Activated CD8-positive, alpha-beta memory T cell treated with anti-CD3 and anti-CD28 coated beads for 4 hours (primary cell): ENCODE measurements around the gene OR2J1.
"Not testable (repeated sequence)": the region's sequence is repeated elsewhere in the genome, so short reads cannot be mapped to it uniquely, and the experiment has no call there.

Source experiments
- DNase-seq, 2 donors: peaks; one replicate each; pipeline ENCODE4 v3.0.0-alpha.2; 2020; ENCODE audit warnings: low read depth in 2 of 2

The OR2J1 gene

GRCh38 chr6:29099190-29099589 lies at the start of gene OR2J1:
TSS of gene OR2J1 (plus strand) at chr6:29099490. CDS start at chr6:29100943, 1,453 bp downstream.
- DNase-seq, result no peak

DNA sequence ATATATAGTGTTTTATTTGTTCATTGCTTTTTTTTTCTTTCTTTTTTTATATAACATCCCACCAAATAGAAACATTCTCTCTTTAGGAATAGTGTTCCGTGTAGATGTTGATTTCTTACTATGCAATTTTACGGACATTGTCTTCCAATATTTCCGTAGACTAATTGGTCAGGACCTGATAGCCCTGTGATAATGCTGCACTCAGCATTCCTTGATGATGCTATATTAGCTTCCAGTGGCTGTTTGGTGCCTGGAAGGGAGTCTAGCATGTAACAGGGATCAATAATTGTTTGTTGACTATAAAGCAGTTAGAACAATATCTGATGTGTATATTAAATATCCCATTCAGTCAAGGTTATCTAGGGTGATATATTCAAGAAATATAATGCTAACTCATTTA lies 47.6 kb upstream of the OR2J1 start:
- DNase-seq, result no peak

- no peak for DNase-seq
Measured at GRCh38 chr6:29071831-29072723, 27.2 kb upstream of the OR2J1 start.

- DNase-seq, result no peak
Measured at GRCh38 chr6:29079203-29079602, 20.1 kb upstream of the OR2J1 start.

- DNase-seq, result no peak
Measured at GRCh38 chr6:29081312-29081711, 18.0 kb upstream of the OR2J1 start.

- no peak for DNase-seq
Measured at GRCh38 chr6:29082457-29082856, 16.8 kb upstream of the OR2J1 start.

DNA sequence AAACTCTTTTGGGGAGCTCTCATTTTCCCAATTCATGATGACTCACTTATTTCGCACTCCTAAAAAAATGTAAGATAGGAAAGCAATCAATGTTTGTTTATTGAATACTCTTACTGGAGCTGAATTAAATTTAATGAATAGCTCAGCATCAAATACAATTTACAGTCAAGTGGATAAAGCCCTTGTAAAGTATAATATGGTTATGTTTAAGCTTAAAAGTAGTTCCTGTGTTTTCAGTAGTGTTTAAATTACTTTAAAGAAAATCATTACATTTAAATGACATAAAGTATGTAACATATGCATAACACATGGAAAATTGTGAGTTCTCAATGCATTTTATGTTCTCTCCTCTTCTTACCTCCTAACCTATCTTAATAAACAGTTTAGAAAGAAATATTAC lies 12.1 kb upstream of the OR2J1 start, which contains the start of gene OR2B3:
Gene OR2B3, minus strand, starts transcription at position 101 of the 400 bp plus-strand sequence. Its CDS starts 65 bp downstream, at position 36.
- DNase-seq, result no peak

- no peak for DNase-seq
Measured at GRCh38 chr6:29092957-29093356, 6.3 kb upstream of the OR2J1 start.

- no peak for DNase-seq
Measured at GRCh38 chr6:29097803-29098202, 1.5 kb upstream of the OR2J1 start.

GRCh38 chr6:29107758-29108157 lies 8.5 kb downstream of the OR2J1 start, which contains the start of gene OR2J3:
TSS of gene OR2J3 (plus strand) at chr6:29108058. CDS start at chr6:29111891, 3,833 bp downstream.
- DNase-seq, result no peak

DNA sequence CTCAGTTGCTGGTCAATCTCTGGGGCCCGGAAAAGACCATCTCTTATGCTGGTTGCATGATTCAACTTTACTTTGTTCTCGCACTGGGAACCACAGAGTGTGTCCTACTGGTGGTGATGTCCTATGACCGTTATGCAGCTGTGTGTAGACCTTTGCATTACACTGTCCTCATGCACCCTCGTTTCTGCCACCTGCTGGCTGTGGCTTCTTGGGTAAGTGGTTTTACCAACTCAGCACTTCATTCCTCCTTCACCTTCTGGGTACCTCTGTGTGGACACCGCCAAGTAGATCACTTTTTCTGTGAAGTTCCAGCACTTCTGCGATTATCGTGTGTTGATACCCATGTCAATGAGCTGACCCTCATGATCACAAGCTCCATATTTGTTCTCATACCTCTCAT lies 12.8 kb downstream of the OR2J1 start:
- no peak for DNase-seq

GRCh38 chr6:29114964-29115363 lies 15.7 kb downstream of the OR2J1 start:
- DNase-seq, result not testable (repeated sequence)

DNA sequence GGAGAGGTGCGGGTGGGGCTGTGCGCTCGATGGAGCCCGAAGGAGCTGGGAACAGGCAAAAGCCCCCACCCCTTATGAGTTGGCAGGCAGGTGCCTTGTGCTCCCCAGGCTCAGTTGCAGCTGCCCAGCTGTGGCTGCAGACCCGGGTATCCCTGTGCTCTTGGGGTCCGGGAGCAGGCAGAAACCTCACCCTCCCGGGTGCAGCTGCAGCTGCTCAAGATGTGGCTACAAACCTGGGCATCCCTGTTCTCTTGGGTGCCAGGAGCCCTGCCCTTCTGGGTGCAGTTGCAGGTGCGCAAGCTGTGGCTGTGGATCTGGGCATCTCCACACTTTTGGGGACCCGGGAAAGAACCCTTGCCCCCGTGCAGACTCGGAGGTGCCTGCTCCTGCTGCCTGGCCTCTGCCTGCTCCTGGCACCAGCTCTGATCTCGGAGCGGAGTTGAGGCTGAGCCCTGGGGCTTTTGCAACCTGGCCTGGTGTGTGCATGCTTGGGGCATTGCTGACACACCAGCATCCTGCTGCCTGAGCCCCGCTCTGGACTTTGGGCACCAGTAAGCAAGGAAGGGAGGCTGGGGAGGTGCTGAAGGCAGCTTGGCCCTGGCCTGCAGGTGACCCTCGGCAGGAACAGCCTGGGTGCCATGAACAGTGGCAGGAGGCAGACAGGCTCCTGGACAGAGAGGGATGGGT lies 30.2 kb downstream of the OR2J1 start:
- DNase-seq, result no peak

DNA sequence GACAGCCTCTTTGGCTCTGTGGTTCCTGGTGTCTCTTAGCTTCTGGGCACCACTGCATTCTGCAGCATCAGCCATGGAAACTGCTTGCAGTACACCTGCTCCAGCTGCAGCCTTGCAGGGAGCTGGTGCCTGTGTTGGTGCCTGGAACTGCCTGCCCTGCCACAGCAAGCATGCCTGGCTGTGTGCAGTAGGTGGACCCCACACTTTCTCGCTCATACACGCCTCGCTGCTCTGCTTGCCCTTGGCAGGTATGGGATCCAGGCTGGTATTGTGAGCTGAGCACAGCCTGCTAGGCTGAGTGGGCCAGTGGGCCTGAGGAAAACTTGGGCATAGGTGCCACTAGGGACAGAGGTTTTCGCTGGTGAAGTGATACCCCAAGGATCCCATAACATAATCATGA lies 31.4 kb downstream of the OR2J1 start:
- DNase-seq, result no peak

GRCh38 chr6:29131691-29132090 lies 32.4 kb downstream of the OR2J1 start:
- DNase-seq, result no peak

DNA sequence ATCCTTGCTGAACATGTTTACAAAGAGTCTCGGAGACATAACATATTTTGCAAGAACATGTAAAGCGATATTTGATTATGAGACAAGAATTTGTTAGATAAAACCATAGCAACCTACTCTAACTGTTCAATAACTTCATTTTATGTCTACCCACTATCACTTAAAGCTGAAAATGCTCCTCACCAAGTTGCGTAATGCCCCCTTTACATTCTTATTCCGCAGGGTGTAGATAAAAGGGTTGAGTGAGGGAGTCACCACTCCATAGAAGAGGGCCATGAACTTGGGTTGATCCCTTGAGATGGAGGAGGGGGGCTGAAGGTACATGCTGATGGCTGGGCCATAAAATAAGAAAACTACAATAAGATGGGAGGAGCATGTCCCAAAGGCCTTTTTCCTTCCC lies 38.4 kb downstream of the OR2J1 start:
- DNase-seq, result no peak

DNA sequence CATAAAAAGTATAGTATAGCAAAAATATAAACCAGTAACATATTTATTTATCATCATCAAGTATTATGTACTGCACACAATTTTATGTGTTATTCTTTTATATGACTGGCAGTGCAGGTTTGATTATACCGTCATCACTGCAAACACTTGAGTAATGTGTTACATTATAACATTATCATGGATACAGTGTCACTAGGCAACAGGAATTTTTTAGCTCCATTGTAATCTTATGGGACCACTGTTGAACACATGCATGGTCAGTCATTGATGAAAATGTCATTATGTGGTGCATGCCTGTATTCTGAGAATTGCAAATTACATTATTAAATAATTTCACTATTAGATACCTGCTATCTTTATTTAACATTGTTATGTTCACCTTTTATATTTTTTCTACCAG lies 42.3 kb downstream of the OR2J1 start:
- no peak for DNase-seq

- no peak for DNase-seq
Measured at GRCh38 chr6:29142309-29142708, 43.0 kb downstream of the OR2J1 start.

DNA sequence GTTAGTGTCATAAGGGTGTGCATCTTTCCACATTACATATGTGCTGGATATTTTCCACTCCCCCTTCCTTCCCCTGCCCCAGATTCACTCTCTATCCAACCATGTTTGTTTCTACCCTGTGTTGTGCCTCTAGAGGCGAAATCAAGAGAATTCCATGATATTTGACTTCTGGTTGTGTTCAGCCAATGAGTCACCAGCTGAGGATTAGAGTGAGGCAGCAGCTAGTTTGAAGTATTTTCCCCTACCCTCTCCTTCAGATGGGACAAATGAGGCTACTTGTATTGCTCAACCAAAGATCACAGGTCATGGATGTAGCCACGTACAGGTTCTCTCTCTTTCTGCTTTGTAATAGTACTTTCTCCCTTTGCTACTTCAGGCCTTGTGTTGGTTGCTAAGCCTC lies 46.9 kb downstream of the OR2J1 start:
- DNase-seq, result no peak

DNA sequence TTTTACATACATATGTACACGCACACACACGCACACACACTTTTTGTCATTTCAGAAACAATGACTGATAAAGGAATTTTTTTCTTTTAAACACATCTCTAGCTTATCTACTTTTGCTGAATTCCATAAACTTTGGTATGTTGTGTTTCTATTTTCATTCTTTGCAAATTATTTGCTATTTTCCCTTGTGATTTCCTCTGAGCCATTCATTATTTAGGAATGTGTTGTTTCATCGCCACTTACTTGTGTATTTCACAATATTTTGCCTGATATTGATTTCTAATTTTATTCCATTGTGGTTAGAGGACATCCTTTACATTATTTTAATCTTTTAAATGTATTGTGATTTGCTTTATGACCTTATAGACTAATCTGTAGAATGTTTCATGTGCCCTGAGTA lies 47.8 kb downstream of the OR2J1 start:
- DNase-seq, result no peak

DNA sequence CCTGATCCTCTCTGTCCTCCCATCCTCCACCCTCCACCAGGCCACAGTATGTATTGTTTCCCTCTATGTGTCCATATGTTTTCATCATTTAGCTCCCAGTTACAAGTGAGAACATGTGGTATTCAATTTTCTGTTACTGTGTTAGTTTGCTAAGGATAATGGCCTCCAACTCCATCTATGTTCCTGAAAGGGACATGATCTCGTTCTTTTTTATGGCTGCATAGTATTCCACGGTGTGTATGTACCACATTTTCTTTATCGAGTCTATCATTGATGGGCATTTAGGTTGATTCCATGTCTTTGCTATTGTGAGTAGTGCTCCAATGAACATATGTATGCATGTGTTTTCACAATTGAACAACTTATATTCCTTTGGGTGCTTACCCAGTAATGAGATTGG lies 50.2 kb downstream of the OR2J1 start:
- not testable (repeated sequence) for DNase-seq
